Body of pancreas (tissue), 4 donors: Measurements from ENCODE around the gene ING5. TPM values are rescaled to one million over a fixed set of nuclear protein-coding genes. Genes with fewer than 3 reads are reported as not detected.
A peak's percentile ranks its signal among the peaks of the same experiment; 100 is the strongest.

Source experiments
- ATAC-seq: fragments of 150-250 bp; one replicate; pipeline ENCODE4 v1.9.1; 2016
- DNase-seq, 4 donors: peaks; one replicate each; pipeline ENCODE4 v3.0.0-alpha.2; 2019
- H3K27ac ChIP-seq, 4 donors: fragments of 200-600 bp; sonication (generic); 1 replicate in 3 of 4; 2 replicates in 1 of 4; pipeline versions ENCODE4 v1.5.1 to v1.6.1; 2016 to 2019; ENCODE audit warnings: mild to moderate bottlenecking in 1 of 4, mixed read lengths in 1 of 4, moderate library complexity in 1 of 4
- H3K27me3 ChIP-seq, 2 donors: fragments of 200-600 bp; sonication (generic); one replicate each; pipeline ENCODE4 v1.6.0; 2016; ENCODE audit warnings: mild to moderate bottlenecking in 1 of 2
- H3K36me3 ChIP-seq, 2 donors: fragments of 200-600 bp; sonication (generic); replicated peaks in 1 of 2; 2 replicates each; pipeline ENCODE4 v1.5.1; 2016; ENCODE audit warnings: low read depth in 2 of 2; ENCODE audit not compliant: insufficient read depth in 1 of 2
- H3K4me1 ChIP-seq: fragments of 200-600 bp; sonication (generic); one replicate; pipeline ENCODE4 v1.6.0; 2016
- H3K4me3 ChIP-seq, 2 donors: fragments of 200-600 bp; sonication (generic); 1 replicate in 1 of 2; 2 replicates in 1 of 2; pipeline ENCODE4 v1.5.1; 2016 to 2019
- H3K9me3 ChIP-seq, 3 donors: fragments of 200-600 bp; sonication (generic); 1 replicate in 2 of 3; 2 replicates in 1 of 3; pipeline ENCODE4 v1.5.1; 2016
- POLR2A ChIP-seq, 3 donors: fragments of 450-650 bp; IDR thresholded peaks; one replicate each; pipeline ENCODE4 v1.6.1; 2016; ENCODE audit warnings: antibody characterized with exemption in 3 of 3, mild to moderate bottlenecking in 2 of 3
- WGBS, 2 donors: methylation state at CpG; one replicate each; pipeline ENCODE4 v1.1.5; 2017; 5-methylcytosine and 5-hydroxymethylcytosine counted together
- intact Hi-C: fragments of 100-400 bp; cut with DNase I; formaldehyde crosslinking; loops from one replicate; pipeline ENCODE4 v1.15.1; 2023
- total RNA-seq, 2 donors: library from RNA; depleted of rRNA; stranded (reverse); fragments of >200 nt; gene quantifications; one replicate each; pipeline ENCODE4 v1.1.0, GENCODE V29; 2016
- TF ChIP-seq, protein P1 (sequence below), 7 experiments: fragments of 450-650 bp in 4 of 7; fragments of 200-600 bp in 3 of 7; sonication (generic) in 3 of 7; IDR thresholded peaks; one replicate each; pipeline ENCODE4 v1.5.1; 2016 to 2019; ENCODE audit warnings: antibody characterized with exemption in 7 of 7

ING5 gene
- total RNA-seq, 2 donors from 2014 or later: 28.5 to 89.0 TPM

DNA sequence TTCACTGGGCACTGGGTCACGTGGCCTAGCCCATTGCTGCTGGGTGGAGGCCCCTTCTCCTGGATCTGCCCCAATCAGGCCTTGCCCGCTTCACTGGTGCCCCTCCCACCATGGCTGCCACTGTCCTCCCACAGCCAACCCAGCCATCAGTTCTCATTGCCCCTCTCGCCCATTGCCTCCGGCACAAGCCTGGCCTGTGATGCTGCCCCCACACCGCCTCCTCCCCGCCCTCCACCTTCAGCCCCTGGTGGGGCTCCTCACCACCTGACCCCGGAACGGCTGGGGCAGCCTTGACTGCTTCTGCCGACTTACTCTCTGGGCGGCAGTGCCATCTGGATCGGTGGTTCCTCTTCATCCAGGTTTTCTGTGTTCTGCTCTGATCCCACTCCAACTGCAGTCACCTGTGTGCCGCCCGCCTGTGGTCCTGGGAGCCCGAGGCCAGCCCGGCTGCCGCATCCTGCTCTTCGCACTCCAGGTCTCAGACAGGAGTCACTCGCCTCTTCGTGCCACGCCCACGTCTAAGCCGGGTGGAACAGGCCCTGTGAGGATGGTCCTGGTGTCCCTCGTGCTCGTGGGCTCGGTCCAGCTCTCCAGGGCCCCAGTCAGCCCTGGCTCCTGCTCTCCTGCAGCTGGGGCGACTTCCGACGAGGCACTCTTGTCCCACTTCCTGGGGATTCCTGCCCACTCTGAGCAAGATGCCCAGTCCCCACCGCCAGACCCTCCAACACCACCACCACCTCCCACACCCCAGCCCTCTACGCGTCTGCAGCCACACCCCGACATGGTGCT, 46.8 kb downstream of the ING5 start:
- WGBS, 2 donors: 90 to 94% methylated on average over 20 to 32 of the region's 32 CpGs
- Histone ChIP-seq H3K4me1 (no peaks in the 10 kb centered on the region), H3K27ac (no peak overlapping the region), H3K27me3 (no peaks in the 10 kb centered on the region), H3K36me3 (peaks cover 0 to 5% of the 10 kb centered on the region in 2 donors), H3K9me3 (no peaks in the 10 kb centered on the region), H3K4me3 (no peak overlapping the region)
- intact Hi-C loops: no loop called here
- TF ChIP-seq POLR2A (IDR thresholded peaks at IDR 0.05): no peak
- TF ChIP-seq, protein P1, sequence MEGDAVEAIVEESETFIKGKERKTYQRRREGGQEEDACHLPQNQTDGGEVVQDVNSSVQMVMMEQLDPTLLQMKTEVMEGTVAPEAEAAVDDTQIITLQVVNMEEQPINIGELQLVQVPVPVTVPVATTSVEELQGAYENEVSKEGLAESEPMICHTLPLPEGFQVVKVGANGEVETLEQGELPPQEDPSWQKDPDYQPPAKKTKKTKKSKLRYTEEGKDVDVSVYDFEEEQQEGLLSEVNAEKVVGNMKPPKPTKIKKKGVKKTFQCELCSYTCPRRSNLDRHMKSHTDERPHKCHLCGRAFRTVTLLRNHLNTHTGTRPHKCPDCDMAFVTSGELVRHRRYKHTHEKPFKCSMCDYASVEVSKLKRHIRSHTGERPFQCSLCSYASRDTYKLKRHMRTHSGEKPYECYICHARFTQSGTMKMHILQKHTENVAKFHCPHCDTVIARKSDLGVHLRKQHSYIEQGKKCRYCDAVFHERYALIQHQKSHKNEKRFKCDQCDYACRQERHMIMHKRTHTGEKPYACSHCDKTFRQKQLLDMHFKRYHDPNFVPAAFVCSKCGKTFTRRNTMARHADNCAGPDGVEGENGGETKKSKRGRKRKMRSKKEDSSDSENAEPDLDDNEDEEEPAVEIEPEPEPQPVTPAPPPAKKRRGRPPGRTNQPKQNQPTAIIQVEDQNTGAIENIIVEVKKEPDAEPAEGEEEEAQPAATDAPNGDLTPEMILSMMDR (IDR thresholded peaks at IDR 0.05): no peak
- DNase-seq: no peak
- peak; percentile 15 for ATAC-seq

DNA sequence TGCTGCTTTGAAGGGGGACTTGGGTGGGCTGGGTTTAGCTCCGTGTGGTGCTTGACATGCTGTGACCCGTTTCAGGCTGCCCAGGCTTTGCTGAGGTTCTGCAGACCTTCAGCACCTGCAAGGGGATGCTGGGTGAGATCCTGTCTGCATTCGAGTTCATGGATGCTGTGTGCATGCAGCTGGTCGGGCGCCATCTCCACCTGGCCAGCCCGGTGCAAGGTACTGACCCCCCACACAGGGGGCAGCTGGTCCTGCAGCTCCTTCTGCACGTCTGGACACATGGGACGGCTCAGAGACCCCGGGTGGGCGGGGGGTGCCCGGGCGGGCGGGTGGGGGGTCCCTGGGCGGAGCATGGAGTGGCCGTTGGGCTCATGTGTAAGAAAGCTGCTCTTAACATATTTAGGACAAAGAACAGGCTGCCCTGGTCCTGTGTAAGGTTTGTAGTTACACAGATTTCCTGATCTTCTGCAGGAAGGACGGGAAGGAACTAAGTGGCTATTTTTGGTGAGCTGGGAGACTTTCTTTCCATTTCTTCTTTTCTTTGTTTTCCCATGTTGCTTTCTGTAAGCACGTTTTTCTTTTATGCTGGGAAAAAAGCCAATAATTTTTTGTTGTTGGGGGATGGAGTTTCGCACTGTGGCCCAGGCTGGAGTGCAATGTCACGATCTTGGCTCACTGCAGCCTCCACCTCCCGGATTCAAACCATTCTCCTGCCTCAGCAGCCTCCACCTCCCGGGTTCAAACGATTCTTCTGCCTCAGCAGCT, 48.4 kb downstream of the ING5 start:
- TF ChIP-seq, protein P1 (IDR thresholded peaks at IDR 0.05): no peak
- no peak for TF ChIP-seq POLR2A (IDR thresholded peaks at IDR 0.05)
- whole genome bisulfite sequencing, 2 donors: 75 to 81% methylated on average over 12 to 22 of the region's 22 CpGs
- intact Hi-C loops: no loop called here

DNA sequence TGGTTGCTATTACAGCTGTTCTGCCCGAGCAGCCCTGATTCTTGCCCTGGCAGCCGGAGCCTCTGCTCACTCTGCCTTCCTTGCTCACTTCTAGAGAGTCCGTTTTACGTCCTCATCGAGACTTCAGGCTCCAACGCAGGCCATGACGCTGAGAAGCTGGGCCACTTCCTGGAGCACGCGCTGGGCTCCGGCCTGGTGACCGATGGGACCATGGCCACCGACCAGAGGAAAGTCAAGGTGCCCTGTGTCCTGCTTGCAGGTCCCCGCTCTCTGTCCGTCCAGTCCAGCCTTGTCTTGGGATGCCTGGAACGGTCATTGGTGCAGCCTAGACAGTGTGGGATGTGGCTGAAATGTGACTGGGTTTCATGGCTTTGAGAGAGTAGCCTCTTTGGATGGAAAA, 49.3 kb downstream of the ING5 start:
- intact Hi-C loops: no loop called here
- ATAC-seq: no peak
- Histone ChIP-seq H3K36me3 (peaks cover 0 to 5% of the 10 kb centered on the region in 2 donors), H3K27me3 (no peaks in the 10 kb centered on the region), H3K4me1 (no peaks in the 10 kb centered on the region), H3K27ac (no peak overlapping the region), H3K4me3 (no peak overlapping the region), H3K9me3 (no peaks in the 10 kb centered on the region)
- 86 to 89% methylated on average over 8 to 15 of the region's 15 CpGs for WGBS, 2 donors
- TF ChIP-seq POLR2A (IDR thresholded peaks at IDR 0.05): no peak
- TF ChIP-seq, protein P1 (IDR thresholded peaks at IDR 0.05): no peak
- DNase-seq: no peak

More for the DNA sequence above, 48.4 kb downstream of the ING5 start:
- ATAC-seq: no peak
- Histone ChIP-seq H3K4me3 (no peak overlapping the region), H3K36me3 (peaks cover 0 to 5% of the 10 kb centered on the region in 2 donors), H3K4me1 (no peaks in the 10 kb centered on the region), H3K9me3 (no peaks in the 10 kb centered on the region), H3K27me3 (no peaks in the 10 kb centered on the region), H3K27ac (no peak overlapping the region)
- no peak for DNase-seq

DNA sequence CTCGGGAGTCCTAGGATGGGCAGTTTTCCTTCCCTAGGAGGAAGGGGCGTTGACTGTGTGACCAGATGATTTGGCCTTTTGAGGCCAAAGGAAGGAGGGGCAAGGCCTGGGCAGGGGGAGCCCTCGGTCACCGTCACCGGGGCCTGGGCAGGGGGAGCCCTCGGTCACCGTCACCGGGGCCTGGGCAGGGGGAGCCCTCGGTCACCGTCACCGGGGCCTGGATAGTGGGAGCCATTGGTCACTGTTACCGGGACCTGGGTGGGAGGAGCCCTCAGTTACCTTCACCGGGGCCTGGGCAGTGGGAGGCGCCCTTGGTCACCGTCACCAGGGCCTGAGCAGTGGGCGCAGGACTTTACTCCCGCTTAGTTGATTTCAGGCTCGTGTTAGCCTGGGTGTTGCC, 49.9 kb downstream of the ING5 start:
- H3K4me1 ChIP-seq: no peaks in the 10 kb centered on the region
- peaks cover 0 to 8% of the 10 kb centered on the region in 2 donors for H3K36me3 ChIP-seq
- TF ChIP-seq, protein P1 (IDR thresholded peaks at IDR 0.05): no peak
- no peak for TF ChIP-seq POLR2A (IDR thresholded peaks at IDR 0.05)
- H3K9me3 ChIP-seq: no peaks in the 10 kb centered on the region
- ATAC-seq (no peak), DNase-seq (no peak)
- 95 to 96% methylated on average over 3 to 11 of the region's 18 CpGs for WGBS, 2 donors
- H3K4me3 ChIP-seq: no peak overlapping the region
- intact Hi-C loops: no loop called here
- H3K27me3 ChIP-seq: no peaks in the 10 kb centered on the region
- H3K27ac ChIP-seq: no peak overlapping the region
